ENCODE data around the gene LRRK1. TPM values are rescaled to one million over a fixed set of nuclear protein-coding genes. Genes with fewer than 3 reads are reported as not detected.

LRRK1 gene
- total RNA-seq, 1 donor from 2014 or later = 4.2 TPM

DNA sequence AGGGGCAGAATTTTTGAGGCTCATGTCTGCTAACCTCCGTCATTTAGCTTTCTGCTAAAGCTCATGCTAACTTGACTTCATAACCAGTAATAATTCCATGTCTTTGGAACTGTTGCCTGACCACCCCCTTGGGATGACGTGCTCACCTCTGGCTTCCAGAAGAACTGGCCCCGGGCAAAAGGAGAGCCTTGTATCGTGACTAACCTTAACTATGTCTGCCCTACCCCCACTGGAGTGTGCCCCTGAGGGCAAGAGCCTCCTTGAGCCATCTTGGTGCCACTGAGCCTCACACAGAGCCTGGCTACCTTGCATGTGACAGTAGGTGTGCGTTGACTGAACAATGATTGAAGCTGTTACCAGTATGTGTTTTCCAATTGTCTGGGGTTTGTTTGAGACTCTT, 4.7 kb downstream of the LRRK1 start:
- no peak for FAIRE-seq
- H3K27me3 ChIP-seq (ENCODE audit: control insufficient read depth, insufficient read depth, low read length) = no peaks in the 10 kb centered on the region
- H3K4me3 ChIP-seq (ENCODE audit: low read depth, low read length) = no peak overlapping the region
- peaks cover 6% of the 10 kb centered on the region for H3K36me3 ChIP-seq (ENCODE audit: control insufficient read depth, insufficient read depth, low read length)
- TF ChIP-seq, protein P1, sequence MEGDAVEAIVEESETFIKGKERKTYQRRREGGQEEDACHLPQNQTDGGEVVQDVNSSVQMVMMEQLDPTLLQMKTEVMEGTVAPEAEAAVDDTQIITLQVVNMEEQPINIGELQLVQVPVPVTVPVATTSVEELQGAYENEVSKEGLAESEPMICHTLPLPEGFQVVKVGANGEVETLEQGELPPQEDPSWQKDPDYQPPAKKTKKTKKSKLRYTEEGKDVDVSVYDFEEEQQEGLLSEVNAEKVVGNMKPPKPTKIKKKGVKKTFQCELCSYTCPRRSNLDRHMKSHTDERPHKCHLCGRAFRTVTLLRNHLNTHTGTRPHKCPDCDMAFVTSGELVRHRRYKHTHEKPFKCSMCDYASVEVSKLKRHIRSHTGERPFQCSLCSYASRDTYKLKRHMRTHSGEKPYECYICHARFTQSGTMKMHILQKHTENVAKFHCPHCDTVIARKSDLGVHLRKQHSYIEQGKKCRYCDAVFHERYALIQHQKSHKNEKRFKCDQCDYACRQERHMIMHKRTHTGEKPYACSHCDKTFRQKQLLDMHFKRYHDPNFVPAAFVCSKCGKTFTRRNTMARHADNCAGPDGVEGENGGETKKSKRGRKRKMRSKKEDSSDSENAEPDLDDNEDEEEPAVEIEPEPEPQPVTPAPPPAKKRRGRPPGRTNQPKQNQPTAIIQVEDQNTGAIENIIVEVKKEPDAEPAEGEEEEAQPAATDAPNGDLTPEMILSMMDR (IDR thresholded peaks at IDR 0.05; ENCODE audit: insufficient read depth, low read length, severe bottlenecking) = no peak
- no peak for DNase-seq (ENCODE audit: low read depth)

DNA sequence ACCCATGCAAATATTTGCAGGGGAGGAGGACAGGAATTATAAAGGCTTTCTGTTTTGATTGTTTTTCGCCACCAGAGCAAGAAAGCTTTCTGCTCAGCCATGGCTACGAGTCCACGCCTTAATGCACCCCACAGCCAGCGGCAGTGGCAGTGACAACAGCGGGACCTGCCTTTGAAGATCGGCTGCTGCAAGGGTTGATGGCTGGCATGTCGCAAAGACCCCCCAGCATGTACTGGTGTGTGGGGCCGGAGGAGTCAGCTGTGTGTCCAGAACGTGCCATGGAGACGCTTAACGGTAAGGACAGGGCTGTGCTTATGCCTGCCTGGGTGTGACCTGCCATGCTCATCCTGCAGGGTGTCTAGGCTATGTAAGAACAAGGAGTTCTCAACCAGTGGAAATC, 5.3 kb downstream of the LRRK1 start:
- Histone ChIP-seq H3K27me3 (ENCODE audit: control insufficient read depth, insufficient read depth, low read length) (no peaks in the 10 kb centered on the region), H3K4me3 (ENCODE audit: low read depth, low read length) (no peak overlapping the region), H3K36me3 (ENCODE audit: control insufficient read depth, insufficient read depth, low read length) (peaks cover 6% of the 10 kb centered on the region)
- TF ChIP-seq, protein P1 (IDR thresholded peaks at IDR 0.05; ENCODE audit: insufficient read depth, low read length, severe bottlenecking) = no peak
- FAIRE-seq (no peak), DNase-seq (ENCODE audit: low read depth) (no peak)

DNA sequence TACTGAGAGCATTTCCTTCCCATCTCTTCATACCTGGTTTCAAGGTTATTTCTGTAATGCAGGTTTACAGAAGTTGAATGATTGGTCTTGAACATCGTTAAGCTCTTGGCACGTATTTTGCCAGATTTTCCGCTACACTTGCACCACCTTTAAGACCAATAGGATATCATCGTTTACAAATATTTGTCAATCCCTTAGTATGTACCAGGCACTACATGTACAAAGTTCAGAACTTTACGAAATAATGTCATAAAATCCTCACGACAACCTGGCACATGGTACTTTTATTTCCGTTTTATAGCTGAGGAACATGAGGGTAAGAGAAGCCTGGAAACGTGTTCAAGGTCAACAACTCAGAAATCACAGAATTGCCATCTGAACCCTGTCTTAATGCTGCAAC, 6.3 kb downstream of the LRRK1 start:
- no peak for DNase-seq (ENCODE audit: low read depth)
- TF ChIP-seq, protein P1 (IDR thresholded peaks at IDR 0.05; ENCODE audit: insufficient read depth, low read length, severe bottlenecking) = no peak

DNA sequence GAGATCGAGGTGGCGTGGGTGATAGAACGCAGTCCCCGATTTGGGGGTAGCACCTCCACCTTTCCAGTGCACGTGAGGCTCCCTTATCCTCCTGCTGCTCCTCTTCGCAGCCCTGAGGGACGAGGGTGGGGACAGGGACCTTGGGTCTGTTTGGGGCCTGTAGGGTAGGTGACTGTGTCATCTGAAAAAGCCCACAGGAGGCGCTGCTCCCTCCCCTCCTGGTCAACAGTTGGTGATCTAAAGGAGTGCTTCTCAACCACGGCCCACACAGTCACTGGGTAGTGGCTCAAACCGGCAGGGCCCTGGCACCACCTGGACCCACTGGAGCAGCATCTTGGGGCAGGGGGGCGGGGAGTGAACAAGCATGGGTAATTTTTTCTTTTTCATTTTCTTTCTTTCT, 7.1 kb downstream of the LRRK1 start:
- Histone ChIP-seq H3K36me3 (ENCODE audit: control insufficient read depth, insufficient read depth, low read length) (peaks cover 6% of the 10 kb centered on the region), H3K27me3 (ENCODE audit: control insufficient read depth, insufficient read depth, low read length) (no peaks in the 10 kb centered on the region), H3K4me3 (ENCODE audit: low read depth, low read length) (no peak overlapping the region)
- FAIRE-seq (no peak), DNase-seq (ENCODE audit: low read depth) (no peak)
- TF ChIP-seq, protein P1 (IDR thresholded peaks at IDR 0.05; ENCODE audit: insufficient read depth, low read length, severe bottlenecking) = peak; percentile 19

More for the DNA sequence above, 6.3 kb downstream of the LRRK1 start:
- Histone ChIP-seq H3K4me3 (ENCODE audit: low read depth, low read length) (no peak overlapping the region), H3K36me3 (ENCODE audit: control insufficient read depth, insufficient read depth, low read length) (peaks cover 6% of the 10 kb centered on the region), H3K27me3 (ENCODE audit: control insufficient read depth, insufficient read depth, low read length) (no peaks in the 10 kb centered on the region)
- FAIRE-seq = no peak

DNA sequence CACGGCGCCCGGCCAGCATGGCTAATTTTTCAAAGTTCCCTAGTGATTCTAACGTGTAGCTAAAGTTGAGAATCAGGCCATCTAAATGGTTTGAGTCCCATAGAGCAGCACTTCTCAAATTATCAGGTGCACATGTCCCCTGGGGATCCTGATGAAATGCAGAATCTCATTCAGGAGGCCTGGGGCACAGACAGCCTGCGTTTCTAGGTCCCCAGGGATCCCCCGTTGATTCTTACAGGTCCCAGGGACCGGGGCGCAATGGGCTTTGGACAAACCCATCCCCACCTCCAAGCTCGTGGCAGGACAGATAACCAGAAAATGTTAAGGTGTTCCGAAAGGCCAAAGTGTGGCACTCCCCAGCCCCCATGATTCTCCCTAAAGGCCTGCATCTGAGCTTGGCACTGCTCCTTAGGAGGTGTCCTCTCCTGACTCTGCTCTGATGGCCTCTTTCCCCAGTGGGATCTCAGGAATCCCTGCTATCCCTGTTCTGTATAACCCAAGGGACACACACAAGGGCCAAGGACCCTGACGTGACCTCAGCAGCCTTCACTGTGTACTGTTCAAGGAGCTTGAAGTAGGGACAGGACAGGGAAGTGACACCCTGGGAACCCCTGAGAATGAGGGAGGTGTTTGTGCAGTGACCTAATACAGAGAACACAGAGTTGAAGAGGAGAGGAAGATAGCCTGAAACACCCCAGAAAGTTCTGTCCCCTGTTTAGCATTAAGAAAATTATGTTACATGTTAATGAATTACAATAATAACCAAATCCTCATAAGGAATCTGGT, 8.0 kb downstream of the LRRK1 start:
- Histone ChIP-seq H3K36me3 (ENCODE audit: control insufficient read depth, insufficient read depth, low read length) (peaks cover 6% of the 10 kb centered on the region), H3K27me3 (ENCODE audit: control insufficient read depth, insufficient read depth, low read length) (no peaks in the 10 kb centered on the region), H3K4me3 (ENCODE audit: low read depth, low read length) (no peak overlapping the region)
- FAIRE-seq = no peak
- DNase-seq (ENCODE audit: low read depth) = no peak
- TF ChIP-seq, protein P1 (IDR thresholded peaks at IDR 0.05; ENCODE audit: insufficient read depth, low read length, severe bottlenecking) = no peak

Measured in bronchial epithelial cell (primary cell).